ENCODE measurements around the gene TMEM107.
A peak's percentile ranks its signal among the peaks of the same experiment; 100 is the strongest.

The TMEM107 gene

GRCh38 chr17:8153525-8153956 is 22.6 kb downstream of the TMEM107 start:
- no peak overlapping the region for H3K27ac ChIP-seq (ENCODE audit: low read length)
- no peak for TF ChIP-seq EZH2 (optimal IDR thresholded peaks at IDR 0.05; ENCODE audit: low read depth, low read length)
- TF ChIP-seq CTCF (IDR thresholded peaks at IDR 0.05; ENCODE audit: low read length) = no peak
- TF ChIP-seq EZH2phosphoT487 (IDR thresholded peaks at IDR 0.05; ENCODE audit: low read length) = no peak
- no peak for DNase-seq
- H3K4me3 ChIP-seq (ENCODE audit: low read length) = no peak overlapping the region
- H3K9me2 ChIP-seq (replicated peaks; ENCODE audit: insufficient read depth, low read length) = no peaks in the 10 kb centered on the region
- peaks cover 21% of the 10 kb centered on the region for H3F3A ChIP-seq (ENCODE audit: insufficient read depth, low read length)
- H3K9ac ChIP-seq (ENCODE audit: low read length) = no peak overlapping the region
- H3K79me2 ChIP-seq (ENCODE audit: low read length) = peaks cover 32% of the 10 kb centered on the region
- no peaks in the 10 kb centered on the region for H4K20me1 ChIP-seq (ENCODE audit: insufficient read depth, low read length)
- no peak overlapping the region for H2AFZ ChIP-seq (ENCODE audit: low read length)
- H3K27me3 ChIP-seq (replicated peaks; ENCODE audit: insufficient read depth, low read length) = no peaks in the 10 kb centered on the region
- H3K36me3 ChIP-seq (replicated peaks; ENCODE audit: insufficient read depth, low read length) = no peaks in the 10 kb centered on the region; the same call in 1 of the 2 replicates
- no peak overlapping the region for H3K4me2 ChIP-seq (ENCODE audit: low read depth, low read length)
- no peaks in the 10 kb centered on the region for H3K9me3 ChIP-seq (replicated peaks; ENCODE audit: insufficient read depth, low read length)
- H3K4me1 ChIP-seq (ENCODE audit: low read length) = peaks cover 21% of the 10 kb centered on the region

GRCh38 chr17:8153031-8153451 is 23.1 kb downstream of the TMEM107 start:
- Histone ChIP-seq H3K9me2 (replicated peaks; ENCODE audit: insufficient read depth, low read length) (no peaks in the 10 kb centered on the region), H3K4me1 (ENCODE audit: low read length) (peaks cover 21% of the 10 kb centered on the region), H3K36me3 (replicated peaks; ENCODE audit: insufficient read depth, low read length) (no peaks in the 10 kb centered on the region; the same call in 1 of the 2 replicates), H2AFZ (ENCODE audit: low read length) (no peak overlapping the region), H3K79me2 (ENCODE audit: low read length) (peaks cover 32% of the 10 kb centered on the region), H3K27me3 (replicated peaks; ENCODE audit: insufficient read depth, low read length) (no peaks in the 10 kb centered on the region), H4K20me1 (ENCODE audit: insufficient read depth, low read length) (no peaks in the 10 kb centered on the region), H3F3A (ENCODE audit: insufficient read depth, low read length) (peaks cover 16% of the 10 kb centered on the region), H3K9ac (ENCODE audit: low read length) (no peak overlapping the region), H3K4me3 (ENCODE audit: low read length) (no peak overlapping the region), H3K9me3 (replicated peaks; ENCODE audit: insufficient read depth, low read length) (no peaks in the 10 kb centered on the region), H3K4me2 (ENCODE audit: low read depth, low read length) (no peak overlapping the region), H3K27ac (ENCODE audit: low read length) (no peak overlapping the region)
- DNase-seq = no peak
- TF ChIP-seq EZH2phosphoT487 (IDR thresholded peaks at IDR 0.05; ENCODE audit: low read length) (no peak), CTCF (IDR thresholded peaks at IDR 0.05; ENCODE audit: low read length) (no peak), EZH2 (optimal IDR thresholded peaks at IDR 0.05; ENCODE audit: low read depth, low read length) (no peak)

- H3F3A ChIP-seq (ENCODE audit: insufficient read depth, low read length) = peaks cover 13% of the 10 kb centered on the region
- peak within 1 kb of the TSS; percentile 76 for H3K4me3 ChIP-seq (ENCODE audit: low read length)
- peaks cover 32% of the 10 kb centered on the region for H3K79me2 ChIP-seq (ENCODE audit: low read length)
- peak; percentile 88 for DNase-seq
- no peaks in the 10 kb centered on the region for H3K27me3 ChIP-seq (replicated peaks; ENCODE audit: insufficient read depth, low read length)
- peak within 1 kb of the TSS; percentile 81 for H3K27ac ChIP-seq (ENCODE audit: low read length)
- no peaks in the 10 kb centered on the region for H3K9me3 ChIP-seq (replicated peaks; ENCODE audit: insufficient read depth, low read length)
- H4K20me1 ChIP-seq (ENCODE audit: insufficient read depth, low read length) = no peaks in the 10 kb centered on the region
- H3K4me2 ChIP-seq (ENCODE audit: low read depth, low read length) = peak within 1 kb of the TSS; percentile 97
- H3K9me2 ChIP-seq (replicated peaks; ENCODE audit: insufficient read depth, low read length) = no peaks in the 10 kb centered on the region
- H3K36me3 ChIP-seq (replicated peaks; ENCODE audit: insufficient read depth, low read length) = no peaks in the 10 kb centered on the region; the same call in 1 of the 2 replicates
- no peak for TF ChIP-seq CTCF (IDR thresholded peaks at IDR 0.05; ENCODE audit: low read length)
- TF ChIP-seq EZH2phosphoT487 (IDR thresholded peaks at IDR 0.05; ENCODE audit: low read length) = no peak
- TF ChIP-seq EZH2 (optimal IDR thresholded peaks at IDR 0.05; ENCODE audit: low read depth, low read length) = no peak
- H3K9ac ChIP-seq (ENCODE audit: low read length) = peak within 1 kb of the TSS; percentile 84
- H3K4me1 ChIP-seq (ENCODE audit: low read length) = peaks cover 21% of the 10 kb centered on the region
- H2AFZ ChIP-seq (ENCODE audit: low read length) = peak within 1 kb of the TSS; percentile 26
These were observed 23.9 kb downstream of the TMEM107 start, which contains the start of gene PER1 for GRCh38 chr17:8152112-8152775. TSS of gene PER1 (minus strand) at chr17:8152404. CDS start at chr17:8150706, 1,698 bp downstream.

Measured in MM.1S (cell line).